HG02870 (cell line): ENCODE measurements around the gene ALDH16A1.

Source experiments
- ATAC-seq: cut with Tn5 transposase; IDR thresholded peaks from one replicate; pipeline ENCODE4 v1.9.1; 2021; ENCODE audit warnings: mild to moderate bottlenecking, moderate library complexity; ENCODE audit not compliant: unreplicated experiment

Gene ALDH16A1

DNA sequence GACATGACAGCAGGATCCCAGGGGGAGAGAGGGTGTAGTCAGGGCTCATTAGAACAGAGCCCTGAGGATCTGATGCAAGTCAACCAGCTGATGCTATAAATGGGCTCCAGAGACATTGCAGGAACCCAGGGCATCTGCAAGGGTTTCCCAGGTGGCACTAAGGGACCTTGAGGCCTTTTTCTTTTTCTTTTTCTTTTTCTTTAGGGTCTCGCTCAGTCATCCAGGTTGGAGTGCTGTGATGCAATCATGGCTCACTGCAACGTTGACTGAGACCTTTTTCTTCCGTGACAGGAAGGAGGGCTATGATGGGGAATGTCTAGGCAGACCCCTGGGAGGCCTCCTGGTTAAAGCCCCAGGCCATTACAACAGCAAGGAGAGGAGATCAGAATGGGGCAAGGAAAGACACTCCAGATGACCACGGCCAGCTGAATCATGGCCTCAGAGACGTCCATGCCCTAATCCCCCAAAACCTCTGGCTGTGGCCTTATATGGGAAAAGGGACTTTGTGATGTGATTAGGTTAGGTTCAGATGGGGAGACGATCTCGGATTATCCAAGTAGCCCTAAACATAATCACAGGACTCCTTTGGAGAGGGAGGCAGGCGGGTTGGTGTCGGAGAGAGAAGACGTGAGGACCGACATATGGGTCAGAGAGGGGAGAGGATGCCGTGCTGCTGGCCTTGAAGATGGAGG, 54.9 kb downstream of the ALDH16A1 start:
- ATAC-seq = no peak

DNA sequence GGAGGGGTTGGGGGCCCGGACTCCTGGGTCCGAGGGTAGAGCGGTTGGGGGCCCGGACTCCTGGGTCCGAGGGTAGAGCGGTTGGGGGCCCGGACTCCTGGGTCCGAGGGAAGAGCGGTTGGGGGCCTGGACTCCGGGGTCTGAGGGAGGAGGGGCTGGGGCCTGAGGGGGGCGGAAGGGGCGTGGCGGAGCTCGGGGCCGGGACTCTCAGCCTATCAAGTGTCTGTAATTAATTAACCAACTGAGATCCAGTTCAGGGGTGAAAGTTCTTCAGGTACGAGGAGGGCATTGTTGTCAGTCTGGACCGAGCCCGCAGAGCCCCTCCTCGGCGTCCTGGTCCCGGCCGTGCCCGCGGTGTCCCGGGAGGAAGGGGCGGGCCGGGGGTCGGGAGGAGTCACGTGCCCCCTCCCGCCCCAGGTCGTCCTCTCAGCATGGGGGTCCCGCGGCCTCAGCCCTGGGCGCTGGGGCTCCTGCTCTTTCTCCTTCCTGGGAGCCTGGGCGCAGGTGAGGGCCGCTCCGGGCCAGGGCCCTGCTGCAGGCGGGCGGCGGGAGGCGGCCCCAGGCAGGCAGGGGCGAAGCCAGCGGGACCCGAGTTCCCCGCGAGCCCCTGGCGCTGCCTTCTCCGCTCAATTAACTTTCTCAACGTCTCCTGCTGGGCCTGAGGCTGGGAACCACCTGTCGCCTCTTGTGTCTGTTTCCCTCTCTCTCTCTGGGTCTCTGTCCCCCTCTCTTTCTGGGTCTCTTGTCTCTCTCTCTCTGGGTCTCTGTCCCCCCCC, 60.1 kb downstream of the ALDH16A1 start:
- ATAC-seq = no peak

DNA sequence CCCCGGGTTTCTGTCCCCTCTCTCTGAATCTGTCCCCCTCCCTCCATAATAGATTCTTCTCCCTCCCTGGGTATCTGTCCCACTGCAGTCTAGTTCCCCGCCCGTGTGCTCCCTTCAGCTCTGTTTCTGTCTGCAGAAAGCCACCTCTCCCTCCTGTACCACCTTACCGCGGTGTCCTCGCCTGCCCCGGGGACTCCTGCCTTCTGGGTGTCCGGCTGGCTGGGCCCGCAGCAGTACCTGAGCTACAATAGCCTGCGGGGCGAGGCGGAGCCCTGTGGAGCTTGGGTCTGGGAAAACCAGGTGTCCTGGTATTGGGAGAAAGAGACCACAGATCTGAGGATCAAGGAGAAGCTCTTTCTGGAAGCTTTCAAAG, 60.7 kb downstream of the ALDH16A1 start:
- ATAC-seq = no peak

DNA sequence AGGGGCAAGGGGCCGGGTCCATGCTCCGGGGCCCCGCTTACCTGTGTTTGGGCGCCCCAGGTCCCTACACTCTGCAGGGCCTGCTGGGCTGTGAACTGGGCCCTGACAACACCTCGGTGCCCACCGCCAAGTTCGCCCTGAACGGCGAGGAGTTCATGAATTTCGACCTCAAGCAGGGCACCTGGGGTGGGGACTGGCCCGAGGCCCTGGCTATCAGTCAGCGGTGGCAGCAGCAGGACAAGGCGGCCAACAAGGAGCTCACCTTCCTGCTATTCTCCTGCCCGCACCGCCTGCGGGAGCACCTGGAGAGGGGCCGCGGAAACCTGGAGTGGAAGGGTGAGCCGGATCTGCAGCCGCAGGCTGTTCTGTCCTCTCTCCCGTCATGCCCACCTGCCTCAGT, 61.1 kb downstream of the ALDH16A1 start:
- no peak for ATAC-seq

DNA sequence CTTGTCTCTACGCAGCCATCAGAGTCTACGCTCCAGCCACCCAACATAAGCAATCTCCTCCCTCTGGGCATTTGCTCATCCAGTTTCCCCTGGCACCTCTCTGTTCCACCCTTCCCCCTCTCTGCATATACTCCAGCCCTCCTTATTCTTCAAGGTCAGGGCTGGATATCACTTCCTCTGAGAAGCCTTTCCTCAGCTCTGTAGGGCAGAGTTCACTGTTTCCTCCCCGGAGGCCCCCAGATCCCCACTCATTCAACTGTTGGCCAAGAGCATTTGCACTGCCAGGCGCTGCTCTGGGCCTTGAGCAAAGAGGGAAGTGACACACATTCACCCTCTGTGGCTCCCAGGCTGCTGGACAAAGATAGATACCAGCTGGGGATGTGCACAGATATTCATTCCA, 62.7 kb downstream of the ALDH16A1 start:
- ATAC-seq = no peak

DNA sequence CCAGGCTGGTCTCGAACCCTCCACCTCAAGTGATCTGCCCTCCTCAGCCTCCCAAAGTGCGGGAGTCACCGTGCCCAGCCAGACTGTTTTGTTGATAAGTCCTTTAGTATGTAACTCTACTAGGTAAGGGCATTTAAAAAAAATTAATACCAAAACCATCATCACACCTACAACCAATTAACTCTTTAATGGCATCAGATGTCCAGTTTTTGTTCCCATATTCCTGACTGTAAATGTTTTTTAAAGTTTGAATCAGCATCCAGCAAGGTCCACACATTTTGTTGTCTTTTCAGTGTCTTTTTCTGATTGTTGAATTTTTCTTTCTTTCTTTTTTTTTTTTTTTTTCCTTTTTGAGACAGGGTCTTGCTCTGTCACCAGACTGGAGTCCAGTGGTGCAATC, 65.0 kb downstream of the ALDH16A1 start:
- no peak for ATAC-seq
